ENCODE measurements around the gene CTDP1. TPM values are rescaled to one million over a fixed set of nuclear protein-coding genes. Genes with fewer than 3 reads are reported as not detected.

Gene CTDP1
- total RNA-seq, 1 experiment from 2014 or later, result 24.9 TPM

DNA sequence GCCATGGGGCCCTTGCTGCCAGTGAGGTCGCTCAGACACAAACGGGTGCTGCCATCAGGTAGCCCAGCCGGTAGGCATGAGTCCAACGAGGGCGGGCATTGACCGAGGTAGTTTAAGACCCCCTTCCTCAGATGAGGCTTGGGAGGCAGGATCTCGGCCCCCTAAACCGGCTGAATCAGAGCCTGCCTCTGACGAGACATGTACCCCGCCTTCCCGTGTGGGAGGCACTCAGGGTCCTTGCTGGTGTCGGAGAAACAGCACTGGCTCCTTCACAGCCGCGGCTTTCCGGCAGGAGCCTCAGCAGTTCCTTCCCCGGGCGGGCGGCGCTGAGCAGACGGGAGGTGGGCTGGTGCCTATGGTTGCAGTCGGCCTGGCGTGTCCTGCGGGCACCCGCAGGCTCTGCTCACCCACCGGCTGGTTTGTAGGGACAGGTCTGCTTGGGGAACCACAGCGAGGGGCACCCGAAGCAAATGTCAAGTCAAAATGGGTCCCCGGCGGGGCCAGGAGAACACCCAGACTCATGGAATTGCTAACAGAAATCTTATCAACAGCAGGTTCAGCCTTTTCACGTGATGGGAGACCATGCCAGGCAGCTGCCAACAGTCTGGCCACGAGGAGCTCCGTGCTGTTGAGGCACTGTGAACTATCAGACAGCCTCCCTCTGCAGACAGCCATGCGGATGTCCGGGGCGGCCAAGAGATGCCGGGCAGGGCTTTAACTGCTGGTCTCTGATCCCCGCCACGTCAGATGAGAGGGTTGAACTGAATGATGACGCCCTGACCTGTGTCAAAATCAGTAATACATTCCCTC, 121.0 kb downstream of the CTDP1 start:
- CTCF ChIA-PET, result no interaction called here
- intact Hi-C loops (cut with micrococcal nuclease), result no loop called here
- no peak overlapping the region for H3K9ac ChIP-seq (ENCODE audit: low read length)

DNA sequence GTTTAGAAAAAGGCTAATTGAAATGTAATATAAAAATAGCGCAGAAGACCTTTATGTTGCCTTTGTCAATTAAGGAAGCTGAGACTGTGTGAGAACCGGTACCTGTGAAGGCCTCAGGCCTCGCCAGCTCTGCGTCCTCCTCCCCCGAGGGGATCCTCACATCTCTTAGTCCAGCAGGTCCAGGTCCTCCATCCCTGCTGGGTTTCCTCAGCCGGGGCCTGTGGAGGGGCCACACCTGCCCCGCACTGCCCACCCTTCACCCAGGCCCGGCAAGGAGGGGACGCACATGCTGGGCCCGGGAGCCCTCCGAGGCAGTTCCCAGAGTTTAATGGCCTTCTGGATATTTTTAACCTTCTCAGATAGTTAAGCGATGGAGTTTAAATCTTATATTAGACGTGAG, 121.6 kb downstream of the CTDP1 start:
- ChIA-PET CTCF (no interaction called here), RAD21 (ENCODE audit: low non-redundant PET in 1 of 2, low total read pairs in 2 of 2, uncharacterized antibody in 2 of 2, unreplicated experiment in 2 of 2) (no interaction called here), POLR2A (no interaction called here)
- no peaks in the 10 kb centered on the region for H3K9me3 ChIP-seq (ENCODE audit: control insufficient read depth in 1 of 2, insufficient read depth in 1 of 2, low read depth in 1 of 2, low read length in 2 of 2)
- no peaks in the 10 kb centered on the region for H3K9me2 ChIP-seq (ENCODE audit: insufficient read depth)
- H3K79me2 ChIP-seq (ENCODE audit: insufficient read depth, low read length), result no peaks in the 10 kb centered on the region
- no peak overlapping the region for H3K9ac ChIP-seq (ENCODE audit: low read length)
- DNase-seq (ENCODE audit: low read depth, low spot score) (no peak), ATAC-seq (no peak)
- no peaks in the 10 kb centered on the region for H3K4me1 ChIP-seq (ENCODE audit: control insufficient read depth in 1 of 2, insufficient read depth in 2 of 2, low read length in 2 of 2)
- H4K20me1 ChIP-seq (ENCODE audit: insufficient read depth), result no peaks in the 10 kb centered on the region
- H3K27me3 ChIP-seq (ENCODE audit: insufficient read depth, low read length), result no peaks in the 10 kb centered on the region
- TF ChIP-seq CBX3 (IDR thresholded peaks at IDR 0.05; ENCODE audit: low read depth) (no peak), YY1 (IDR thresholded peaks at IDR 0.05; ENCODE audit: extremely low read depth, insufficient replicate concordance, low read depth, low read length) (no peak), ELF1 (IDR thresholded peaks at IDR 0.05; ENCODE audit: borderline replicate concordance, low read depth) (no peak), SIN3A (IDR thresholded peaks at IDR 0.05; ENCODE audit: low read depth) (no peak), SRF (IDR thresholded peaks at IDR 0.05; ENCODE audit: low read depth) (no peak), CEBPB (IDR thresholded peaks at IDR 0.05; ENCODE audit: low read depth) (no peak), JUND (IDR thresholded peaks at IDR 0.05) (no peak), POLR2A (IDR thresholded peaks at IDR 0.05; ENCODE audit: borderline replicate concordance, extremely low read depth, insufficient read depth, insufficient read length) (no peak), ZFX (IDR thresholded peaks at IDR 0.05) (no peak), TCF7L2 (IDR thresholded peaks at IDR 0.05; ENCODE audit: borderline replicate concordance, extremely low read depth, insufficient read depth, insufficient read length) (no peak), RAD21 (IDR thresholded peaks at IDR 0.05; ENCODE audit: low read depth) (no peak), FOSL1 (IDR thresholded peaks at IDR 0.05; ENCODE audit: low read depth) (no peak), EGR1 (IDR thresholded peaks at IDR 0.05; ENCODE audit: low read depth) (no peak)
- TF ChIP-seq, protein P1, sequence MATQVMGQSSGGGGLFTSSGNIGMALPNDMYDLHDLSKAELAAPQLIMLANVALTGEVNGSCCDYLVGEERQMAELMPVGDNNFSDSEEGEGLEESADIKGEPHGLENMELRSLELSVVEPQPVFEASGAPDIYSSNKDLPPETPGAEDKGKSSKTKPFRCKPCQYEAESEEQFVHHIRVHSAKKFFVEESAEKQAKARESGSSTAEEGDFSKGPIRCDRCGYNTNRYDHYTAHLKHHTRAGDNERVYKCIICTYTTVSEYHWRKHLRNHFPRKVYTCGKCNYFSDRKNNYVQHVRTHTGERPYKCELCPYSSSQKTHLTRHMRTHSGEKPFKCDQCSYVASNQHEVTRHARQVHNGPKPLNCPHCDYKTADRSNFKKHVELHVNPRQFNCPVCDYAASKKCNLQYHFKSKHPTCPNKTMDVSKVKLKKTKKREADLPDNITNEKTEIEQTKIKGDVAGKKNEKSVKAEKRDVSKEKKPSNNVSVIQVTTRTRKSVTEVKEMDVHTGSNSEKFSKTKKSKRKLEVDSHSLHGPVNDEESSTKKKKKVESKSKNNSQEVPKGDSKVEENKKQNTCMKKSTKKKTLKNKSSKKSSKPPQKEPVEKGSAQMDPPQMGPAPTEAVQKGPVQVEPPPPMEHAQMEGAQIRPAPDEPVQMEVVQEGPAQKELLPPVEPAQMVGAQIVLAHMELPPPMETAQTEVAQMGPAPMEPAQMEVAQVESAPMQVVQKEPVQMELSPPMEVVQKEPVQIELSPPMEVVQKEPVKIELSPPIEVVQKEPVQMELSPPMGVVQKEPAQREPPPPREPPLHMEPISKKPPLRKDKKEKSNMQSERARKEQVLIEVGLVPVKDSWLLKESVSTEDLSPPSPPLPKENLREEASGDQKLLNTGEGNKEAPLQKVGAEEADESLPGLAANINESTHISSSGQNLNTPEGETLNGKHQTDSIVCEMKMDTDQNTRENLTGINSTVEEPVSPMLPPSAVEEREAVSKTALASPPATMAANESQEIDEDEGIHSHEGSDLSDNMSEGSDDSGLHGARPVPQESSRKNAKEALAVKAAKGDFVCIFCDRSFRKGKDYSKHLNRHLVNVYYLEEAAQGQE (IDR thresholded peaks at IDR 0.05; ENCODE audit: low read depth), result no peak
- TF ChIP-seq, protein P2, sequence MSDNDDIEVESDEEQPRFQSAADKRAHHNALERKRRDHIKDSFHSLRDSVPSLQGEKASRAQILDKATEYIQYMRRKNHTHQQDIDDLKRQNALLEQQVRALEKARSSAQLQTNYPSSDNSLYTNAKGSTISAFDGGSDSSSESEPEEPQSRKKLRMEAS (IDR thresholded peaks at IDR 0.05), result no peak
- TF ChIP-seq, protein P3, sequence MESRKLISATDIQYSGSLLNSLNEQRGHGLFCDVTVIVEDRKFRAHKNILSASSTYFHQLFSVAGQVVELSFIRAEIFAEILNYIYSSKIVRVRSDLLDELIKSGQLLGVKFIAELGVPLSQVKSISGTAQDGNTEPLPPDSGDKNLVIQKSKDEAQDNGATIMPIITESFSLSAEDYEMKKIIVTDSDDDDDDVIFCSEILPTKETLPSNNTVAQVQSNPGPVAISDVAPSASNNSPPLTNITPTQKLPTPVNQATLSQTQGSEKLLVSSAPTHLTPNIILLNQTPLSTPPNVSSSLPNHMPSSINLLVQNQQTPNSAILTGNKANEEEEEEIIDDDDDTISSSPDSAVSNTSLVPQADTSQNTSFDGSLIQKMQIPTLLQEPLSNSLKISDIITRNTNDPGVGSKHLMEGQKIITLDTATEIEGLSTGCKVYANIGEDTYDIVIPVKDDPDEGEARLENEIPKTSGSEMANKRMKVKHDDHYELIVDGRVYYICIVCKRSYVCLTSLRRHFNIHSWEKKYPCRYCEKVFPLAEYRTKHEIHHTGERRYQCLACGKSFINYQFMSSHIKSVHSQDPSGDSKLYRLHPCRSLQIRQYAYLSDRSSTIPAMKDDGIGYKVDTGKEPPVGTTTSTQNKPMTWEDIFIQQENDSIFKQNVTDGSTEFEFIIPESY (IDR thresholded peaks at IDR 0.05; ENCODE audit: extremely low read depth, insufficient replicate concordance, low read length), result no peak
- H3K4me2 ChIP-seq (ENCODE audit: low read length), result no peak overlapping the region
- intact Hi-C loops (cut with micrococcal nuclease), result no loop called here
- H3K4me3 ChIP-seq (replicated peaks in 1 of 2; ENCODE audit: low read depth in 1 of 2, low read length in 2 of 2), result no peak overlapping the region
- BruUV-seq (replicated peaks), result no TSS peak
- no peak overlapping the region for H3K27ac ChIP-seq (ENCODE audit: low read depth, low read length)
- no peak overlapping the region for H2AFZ ChIP-seq (ENCODE audit: low read depth, low read length, poor library complexity, severe bottlenecking)
- H3K36me3 ChIP-seq (ENCODE audit: control insufficient read depth in 1 of 2, insufficient read depth in 2 of 2, low read length in 2 of 2), result no peaks in the 10 kb centered on the region

More for the DNA sequence above, 121.0 kb downstream of the CTDP1 start:
- DNase-seq (ENCODE audit: low read depth, low spot score) (no peak), ATAC-seq (no peak)
- H3K27me3 ChIP-seq (ENCODE audit: insufficient read depth, low read length), result no peaks in the 10 kb centered on the region
- H3K4me1 ChIP-seq (ENCODE audit: control insufficient read depth in 1 of 2, insufficient read depth in 2 of 2, low read length in 2 of 2), result no peaks in the 10 kb centered on the region
- no TSS peak for BruUV-seq (replicated peaks)
- no peak for TF ChIP-seq FOSL1 (IDR thresholded peaks at IDR 0.05; ENCODE audit: low read depth)
- no peak overlapping the region for H2AFZ ChIP-seq (ENCODE audit: low read depth, low read length, poor library complexity, severe bottlenecking)
- ChIA-PET POLR2A (no interaction called here), RAD21 (ENCODE audit: low non-redundant PET in 1 of 2, low total read pairs in 2 of 2, uncharacterized antibody in 2 of 2, unreplicated experiment in 2 of 2) (no interaction called here)
- no peaks in the 10 kb centered on the region for H3K9me3 ChIP-seq (ENCODE audit: control insufficient read depth in 1 of 2, insufficient read depth in 1 of 2, low read depth in 1 of 2, low read length in 2 of 2)
- H3K9me2 ChIP-seq (ENCODE audit: insufficient read depth), result no peaks in the 10 kb centered on the region
- no peaks in the 10 kb centered on the region for H3K36me3 ChIP-seq (ENCODE audit: control insufficient read depth in 1 of 2, insufficient read depth in 2 of 2, low read length in 2 of 2)
- H4K20me1 ChIP-seq (ENCODE audit: insufficient read depth), result no peaks in the 10 kb centered on the region
- H3K4me2 ChIP-seq (ENCODE audit: low read length), result no peak overlapping the region
- H3K4me3 ChIP-seq (replicated peaks in 1 of 2; ENCODE audit: low read depth in 1 of 2, low read length in 2 of 2), result no peak overlapping the region
- H3K27ac ChIP-seq (ENCODE audit: low read depth, low read length), result no peak overlapping the region
- H3K79me2 ChIP-seq (ENCODE audit: insufficient read depth, low read length), result no peaks in the 10 kb centered on the region
